Measurements from ENCODE around the gene SLC22A5. TPM values are rescaled to one million over a fixed set of nuclear protein-coding genes. Genes with fewer than 3 reads are reported as not detected.
"Not testable (repeated sequence)": the region's sequence is repeated elsewhere in the genome, so short reads cannot be mapped to it uniquely, and the experiment has no call there.

Gene SLC22A5
- total RNA-seq, 1 donor = 2.2 TPM

GRCh38 chr5:132389051-132389331, 19.5 kb downstream of the SLC22A5 start:
- Histone ChIP-seq H3K27me3 (ENCODE audit: insufficient read depth, low read length) (no peaks in the 10 kb centered on the region), H3K9me3 (ENCODE audit: low read depth, low read length) (no peaks in the 10 kb centered on the region), H3K4me1 (ENCODE audit: insufficient read depth, low read length) (peaks cover 43% of the 10 kb centered on the region), H3K4me3 (ENCODE audit: low read length) (no peak overlapping the region)

DNA sequence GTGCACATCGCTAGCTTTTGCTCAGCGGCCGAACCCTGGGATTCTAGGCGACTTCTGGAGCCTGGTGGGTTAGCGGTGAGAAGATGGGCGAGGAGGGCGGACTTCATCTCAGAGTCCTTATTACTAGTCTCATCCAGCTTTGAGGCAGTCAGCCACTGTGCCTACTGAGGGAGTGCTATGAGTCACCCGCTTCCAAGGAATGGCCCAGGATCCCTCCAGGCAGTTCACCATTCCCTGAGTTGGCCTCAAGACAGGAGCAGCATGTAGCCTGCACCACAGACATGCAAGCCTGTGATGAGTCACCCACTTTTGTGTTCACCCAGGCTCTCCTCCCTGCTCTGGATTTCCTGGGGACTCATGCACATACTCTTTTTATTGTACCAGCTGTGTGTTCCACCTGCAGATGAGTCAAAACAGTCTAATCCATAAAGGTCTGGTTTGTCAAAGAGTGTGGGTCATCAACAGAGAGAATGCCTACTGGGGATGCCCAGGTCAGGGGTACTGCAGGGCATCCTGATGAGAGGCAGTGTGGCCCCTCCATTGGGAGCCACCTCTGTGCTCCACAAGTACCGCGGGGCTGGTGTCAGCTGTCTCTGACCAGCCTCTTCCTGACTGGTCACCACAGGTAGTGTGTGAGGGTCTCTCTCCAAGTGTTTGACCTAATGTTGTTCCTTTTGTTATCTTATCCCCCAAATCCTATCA, 20.2 kb downstream of the SLC22A5 start:
- Histone ChIP-seq H3K9me3 (ENCODE audit: low read depth, low read length) (no peaks in the 10 kb centered on the region), H3K27me3 (ENCODE audit: insufficient read depth, low read length) (no peaks in the 10 kb centered on the region), H3K4me1 (ENCODE audit: insufficient read depth, low read length) (peaks cover 43% of the 10 kb centered on the region), H3K4me3 (ENCODE audit: low read length) (no peak overlapping the region)

DNA sequence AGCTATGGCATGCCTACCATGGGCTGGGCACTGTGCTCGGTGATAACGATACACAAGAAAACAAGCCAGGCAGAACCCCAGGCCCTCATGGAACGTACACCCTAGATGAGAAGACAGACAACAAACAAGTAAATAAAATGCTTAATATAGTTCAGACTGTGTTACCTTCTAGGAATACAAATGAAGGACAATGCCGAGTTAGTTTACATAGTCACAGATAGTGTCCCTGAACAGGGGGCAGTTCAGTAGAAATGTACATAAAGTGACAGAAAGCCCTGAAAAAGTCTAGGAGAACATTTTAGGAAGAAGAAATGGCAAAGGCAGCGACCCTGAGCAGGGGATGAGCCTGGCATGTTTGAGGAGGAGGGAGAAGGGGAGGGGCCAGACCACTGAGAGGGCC, 21.7 kb downstream of the SLC22A5 start:
- Histone ChIP-seq H3K4me3 (ENCODE audit: low read length) (no peak overlapping the region), H3K4me1 (ENCODE audit: insufficient read depth, low read length) (peaks cover 37% of the 10 kb centered on the region), H3K9me3 (ENCODE audit: low read depth, low read length) (no peaks in the 10 kb centered on the region), H3K27me3 (ENCODE audit: insufficient read depth, low read length) (no peaks in the 10 kb centered on the region)

DNA sequence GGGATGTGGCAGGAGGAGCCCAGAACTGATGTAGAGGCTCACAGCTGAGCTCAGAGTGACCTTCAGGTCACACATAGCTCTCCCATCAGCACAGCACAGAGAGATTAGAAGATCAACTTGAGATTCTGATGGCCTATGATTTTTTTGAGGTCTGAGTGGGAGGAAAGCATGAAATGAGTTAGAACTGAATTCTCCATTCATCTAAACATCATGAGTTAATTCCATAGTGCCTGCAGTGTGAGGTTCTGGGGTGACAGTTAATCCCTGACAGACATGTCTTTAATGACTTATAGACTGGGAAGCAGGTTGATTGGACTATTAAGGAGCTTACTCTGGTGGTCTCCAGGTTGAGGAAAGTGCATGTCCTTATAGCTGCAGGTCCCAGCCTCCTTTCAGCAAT, 22.4 kb downstream of the SLC22A5 start:
- Histone ChIP-seq H3K4me1 (ENCODE audit: insufficient read depth, low read length) (peaks cover 35% of the 10 kb centered on the region), H3K27me3 (ENCODE audit: insufficient read depth, low read length) (no peaks in the 10 kb centered on the region), H3K4me3 (ENCODE audit: low read length) (no peak overlapping the region), H3K9me3 (ENCODE audit: low read depth, low read length) (no peaks in the 10 kb centered on the region)

- no peaks in the 10 kb centered on the region for H3K27me3 ChIP-seq (ENCODE audit: insufficient read depth, low read length)
- no peaks in the 10 kb centered on the region for H3K9me3 ChIP-seq (ENCODE audit: low read depth, low read length)
- H3K4me3 ChIP-seq (ENCODE audit: low read length) = no peak overlapping the region
- H3K4me1 ChIP-seq (ENCODE audit: insufficient read depth, low read length) = peaks cover 33% of the 10 kb centered on the region
Measured at GRCh38 chr5:132392411-132392810, 22.9 kb downstream of the SLC22A5 start.

- peaks cover 33% of the 10 kb centered on the region for H3K4me1 ChIP-seq (ENCODE audit: insufficient read depth, low read length)
- no peaks in the 10 kb centered on the region for H3K9me3 ChIP-seq (ENCODE audit: low read depth, low read length)
- no peaks in the 10 kb centered on the region for H3K27me3 ChIP-seq (ENCODE audit: insufficient read depth, low read length)
- no peak overlapping the region for H3K4me3 ChIP-seq (ENCODE audit: low read length)
Measured at GRCh38 chr5:132392978-132393825, 23.7 kb downstream of the SLC22A5 start.

GRCh38 chr5:132394667-132395259, 25.3 kb downstream of the SLC22A5 start:
- Histone ChIP-seq H3K27me3 (ENCODE audit: insufficient read depth, low read length) (no peaks in the 10 kb centered on the region), H3K4me1 (ENCODE audit: insufficient read depth, low read length) (peaks cover 24% of the 10 kb centered on the region), H3K4me3 (ENCODE audit: low read length) (no peak overlapping the region), H3K9me3 (ENCODE audit: low read depth, low read length) (no peaks in the 10 kb centered on the region)

- no peak overlapping the region for H3K4me3 ChIP-seq (ENCODE audit: low read length)
- no peaks in the 10 kb centered on the region for H3K27me3 ChIP-seq (ENCODE audit: insufficient read depth, low read length)
- H3K4me1 ChIP-seq (ENCODE audit: insufficient read depth, low read length) = peaks cover 24% of the 10 kb centered on the region
- H3K9me3 ChIP-seq (ENCODE audit: low read depth, low read length) = no peaks in the 10 kb centered on the region
Measured at GRCh38 chr5:132396589-132397031, 27.1 kb downstream of the SLC22A5 start.

GRCh38 chr5:132397224-132397623, 27.7 kb downstream of the SLC22A5 start:
- no peak overlapping the region for H3K4me3 ChIP-seq (ENCODE audit: low read length)
- no peaks in the 10 kb centered on the region for H3K9me3 ChIP-seq (ENCODE audit: low read depth, low read length)
- peaks cover 24% of the 10 kb centered on the region for H3K4me1 ChIP-seq (ENCODE audit: insufficient read depth, low read length)
- no peaks in the 10 kb centered on the region for H3K27me3 ChIP-seq (ENCODE audit: insufficient read depth, low read length)

GRCh38 chr5:132397936-132398675, 28.6 kb downstream of the SLC22A5 start:
- H3K4me1 ChIP-seq (ENCODE audit: insufficient read depth, low read length) = peaks cover 24% of the 10 kb centered on the region
- not testable (repeated sequence) for H3K9me3 ChIP-seq (ENCODE audit: low read depth, low read length); H3K27me3 ChIP-seq (ENCODE audit: insufficient read depth, low read length); H3K4me3 ChIP-seq (ENCODE audit: low read length)

- H3K9me3 ChIP-seq (ENCODE audit: low read depth, low read length); H3K27me3 ChIP-seq (ENCODE audit: insufficient read depth, low read length); H3K4me3 ChIP-seq (ENCODE audit: low read length): not testable (repeated sequence)
- peaks cover 18% of the 10 kb centered on the region for H3K4me1 ChIP-seq (ENCODE audit: insufficient read depth, low read length)
Measured at GRCh38 chr5:132404041-132404440, 34.5 kb downstream of the SLC22A5 start.

GRCh38 chr5:132405646-132406045, 36.1 kb downstream of the SLC22A5 start:
- peaks cover 31% of the 10 kb centered on the region for H3K4me1 ChIP-seq (ENCODE audit: insufficient read depth, low read length)
- H3K4me3 ChIP-seq (ENCODE audit: low read length) = no peak overlapping the region
- H3K9me3 ChIP-seq (ENCODE audit: low read depth, low read length) = no peaks in the 10 kb centered on the region
- no peaks in the 10 kb centered on the region for H3K27me3 ChIP-seq (ENCODE audit: insufficient read depth, low read length)

DNA sequence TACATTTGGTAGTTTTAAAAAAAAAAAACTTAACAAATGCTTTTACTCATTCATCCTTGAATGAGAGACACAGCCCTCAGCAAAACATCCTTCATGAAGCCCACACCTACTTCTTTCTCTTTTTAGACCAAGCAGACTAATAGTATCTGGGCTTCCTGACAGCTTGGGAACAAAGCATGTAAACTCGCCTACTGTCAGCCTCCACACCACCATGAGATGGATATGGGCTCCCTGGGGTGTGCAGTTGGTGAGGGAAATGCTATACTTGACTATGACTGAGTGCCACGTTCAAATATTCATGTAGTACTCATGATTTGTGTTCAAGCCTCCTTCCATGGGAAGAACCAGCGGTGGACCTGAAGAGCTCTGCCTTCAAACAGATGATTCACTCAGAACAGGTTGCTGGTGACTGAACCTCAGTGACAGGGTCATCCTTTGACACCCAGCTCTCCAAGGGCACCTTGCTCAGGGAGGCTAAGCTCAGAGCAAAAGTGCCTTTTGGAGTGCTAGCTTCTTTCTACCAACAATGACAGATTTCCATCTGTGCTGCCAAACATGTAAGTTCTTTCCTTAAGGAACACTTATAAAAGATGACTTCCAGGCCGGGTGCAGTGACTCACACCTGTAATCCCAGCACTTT, 36.8 kb downstream of the SLC22A5 start:
- Histone ChIP-seq H3K27me3 (ENCODE audit: insufficient read depth, low read length) (no peaks in the 10 kb centered on the region), H3K4me3 (ENCODE audit: low read length) (no peak overlapping the region), H3K4me1 (ENCODE audit: insufficient read depth, low read length) (peaks cover 32% of the 10 kb centered on the region), H3K9me3 (ENCODE audit: low read depth, low read length) (no peaks in the 10 kb centered on the region)

GRCh38 chr5:132407970-132408369, 38.5 kb downstream of the SLC22A5 start:
- Histone ChIP-seq H3K4me3 (ENCODE audit: low read length) (no peak overlapping the region), H3K4me1 (ENCODE audit: insufficient read depth, low read length) (peaks cover 46% of the 10 kb centered on the region), H3K27me3 (ENCODE audit: insufficient read depth, low read length) (no peaks in the 10 kb centered on the region), H3K9me3 (ENCODE audit: low read depth, low read length) (no peaks in the 10 kb centered on the region)
